Liver (tissue), 3 donors: Measurements from ENCODE around the gene GPR21.

ENCODE experiments used
- ATF3 ChIP-seq: IDR thresholded peaks from 2 replicates; pipeline ENCODE4 v1.6.1; 2016; ENCODE audit warnings: antibody characterized with exemption
- CTCF ChIP-seq: fragments of 150-350 bp; IDR thresholded peaks from 2 replicates; pipeline ENCODE4 v1.5.1; 2017; ENCODE audit warnings: improper control_type of control experiment, low read depth, low read length; ENCODE audit not compliant: missing input control
- FOXA1 ChIP-seq: IDR thresholded peaks from 2 replicates; pipeline ENCODE4 v1.6.1; 2016; ENCODE audit warnings: antibody characterized with exemption
- GABPA ChIP-seq, 2 donors: IDR thresholded peaks in 1 of 2; conservative IDR thresholded peaks in 1 of 2; 2 replicates each; pipeline ENCODE4 v1.6.1; 2016; ENCODE audit warnings: antibody characterized with exemption in 2 of 2, mild to moderate bottlenecking in 1 of 2, moderate library complexity in 1 of 2
- HNF4A ChIP-seq, 2 donors: conservative IDR thresholded peaks; 2 replicates each; pipeline ENCODE4 v1.6.1; 2016; ENCODE audit warnings: antibody characterized with exemption in 2 of 2, mild to moderate bottlenecking in 2 of 2
- JUND ChIP-seq, 2 donors: IDR thresholded peaks; 2 replicates each; pipeline ENCODE4 v1.6.1; 2016; ENCODE audit warnings: antibody characterized with exemption in 2 of 2
- MAX ChIP-seq: IDR thresholded peaks from 2 replicates; pipeline ENCODE4 v1.6.1; 2016; ENCODE audit warnings: antibody characterized with exemption
- RAD21 ChIP-seq, 2 donors: IDR thresholded peaks; 2 replicates each; pipeline ENCODE4 v1.6.1; 2016; ENCODE audit warnings: antibody characterized with exemption in 2 of 2, mild to moderate bottlenecking in 2 of 2
- REST ChIP-seq: IDR thresholded peaks from 2 replicates; pipeline ENCODE4 v1.6.1; 2016; ENCODE audit warnings: antibody characterized with exemption, mild to moderate bottlenecking
- SP1 ChIP-seq: IDR thresholded peaks from 2 replicates; pipeline ENCODE4 v1.6.1; 2018; ENCODE audit warnings: antibody characterized with exemption, mild to moderate bottlenecking
- TAF1 ChIP-seq: conservative IDR thresholded peaks from 2 replicates; pipeline ENCODE4 v1.6.1; 2016; ENCODE audit warnings: antibody characterized with exemption, mild to moderate bottlenecking
- ZBTB33 ChIP-seq: IDR thresholded peaks from 2 replicates; pipeline ENCODE4 v1.6.1; 2016; ENCODE audit warnings: antibody characterized with exemption
- donor health status: healthy.
- donor health status: healthy.

GRCh38 chr9:123041489-123041888, 8.0 kb downstream of the GPR21 start:
- TF ChIP-seq CTCF (no peak), TAF1 (no peak), REST (no peak), MAX (no peak), ZBTB33 (no peak), GABPA (IDR thresholded peaks at IDR 0.05 in 1 of 2, conservative IDR thresholded peaks at IDR 0.05 in 1 of 2) (no peak), HNF4A (conservative IDR thresholded peaks at IDR 0.05) (no peak), JUND (IDR thresholded peaks at IDR 0.05) (no peak), RAD21 (IDR thresholded peaks at IDR 0.05) (no peak), FOXA1 (no peak), ATF3 (no peak), SP1 (no peak)
